Body of pancreas (tissue), 4 donors: ENCODE measurements around the gene LST1. TPM values are rescaled to one million over a fixed set of nuclear protein-coding genes. Genes with fewer than 3 reads are reported as not detected.
A peak's percentile ranks its signal among the peaks of the same experiment; 100 is the strongest.

ENCODE experiments used
- ATAC-seq: fragments of 150-250 bp; one replicate; pipeline ENCODE4 v1.9.1; 2016
- DNase-seq, 4 donors: peaks; one replicate each; pipeline ENCODE4 v3.0.0-alpha.2; 2019
- H3K27ac ChIP-seq, 4 donors: fragments of 200-600 bp; sonication (generic); 1 replicate in 3 of 4; 2 replicates in 1 of 4; pipeline versions ENCODE4 v1.5.1 to v1.6.1; 2016 to 2019; ENCODE audit warnings: mild to moderate bottlenecking in 1 of 4, mixed read lengths in 1 of 4, moderate library complexity in 1 of 4
- H3K27me3 ChIP-seq, 2 donors: fragments of 200-600 bp; sonication (generic); one replicate each; pipeline ENCODE4 v1.6.0; 2016; ENCODE audit warnings: mild to moderate bottlenecking in 1 of 2
- H3K36me3 ChIP-seq, 2 donors: fragments of 200-600 bp; sonication (generic); replicated peaks in 1 of 2; 2 replicates each; pipeline ENCODE4 v1.5.1; 2016; ENCODE audit warnings: low read depth in 2 of 2; ENCODE audit not compliant: insufficient read depth in 1 of 2
- H3K4me1 ChIP-seq: fragments of 200-600 bp; sonication (generic); one replicate; pipeline ENCODE4 v1.6.0; 2016
- H3K4me3 ChIP-seq, 2 donors: fragments of 200-600 bp; sonication (generic); 1 replicate in 1 of 2; 2 replicates in 1 of 2; pipeline ENCODE4 v1.5.1; 2016 to 2019
- H3K9me3 ChIP-seq, 3 donors: fragments of 200-600 bp; sonication (generic); 1 replicate in 2 of 3; 2 replicates in 1 of 3; pipeline ENCODE4 v1.5.1; 2016
- CTCF ChIP-seq, 7 experiments: fragments of 450-650 bp in 4 of 7; fragments of 200-600 bp in 3 of 7; sonication (generic) in 3 of 7; IDR thresholded peaks; one replicate each; pipeline ENCODE4 v1.5.1; 2016 to 2019; ENCODE audit warnings: antibody characterized with exemption in 7 of 7
- POLR2A ChIP-seq, 3 donors: fragments of 450-650 bp; IDR thresholded peaks; one replicate each; pipeline ENCODE4 v1.6.1; 2016; ENCODE audit warnings: antibody characterized with exemption in 3 of 3, mild to moderate bottlenecking in 2 of 3
- WGBS, 2 donors: methylation state at CpG; one replicate each; pipeline ENCODE4 v1.1.5; 2017; 5-methylcytosine and 5-hydroxymethylcytosine counted together
- intact Hi-C: fragments of 100-400 bp; cut with DNase I; formaldehyde crosslinking; loops from one replicate; pipeline ENCODE4 v1.15.1; 2023
- total RNA-seq, 2 donors: library from RNA; depleted of rRNA; stranded (reverse); fragments of >200 nt; gene quantifications; one replicate each; pipeline ENCODE4 v1.1.0, GENCODE V29; 2016

The LST1 gene
- total RNA-seq, 2 donors from 2014 or later, result 2.9 to 6.9 TPM

- peak overlapping the region in 3 of 4 donors; percentile 97 to 99 (median 98) for H3K27ac ChIP-seq
- intact Hi-C loops, result no loop called here
- 4% methylated on average over 15 of the region's 15 CpGs for WGBS, 2 donors
- TF ChIP-seq POLR2A (IDR thresholded peaks at IDR 0.05) (no peak), CTCF (IDR thresholded peaks at IDR 0.05) (no peak)
- no peak for DNase-seq
- peaks cover 15 to 31% of the 10 kb centered on the region in 2 donors for H3K36me3 ChIP-seq
- no peak for ATAC-seq
- peaks cover 23% of the 10 kb centered on the region for H3K4me1 ChIP-seq
- peak overlapping the region; percentile 52 to 93 for H3K4me3 ChIP-seq
- no peaks in the 10 kb centered on the region for H3K9me3 ChIP-seq
- H3K27me3 ChIP-seq, result no peaks in the 10 kb centered on the region
Observed at GRCh38 chr6:31621320-31621939, 35.4 kb downstream of the LST1 start.

DNA sequence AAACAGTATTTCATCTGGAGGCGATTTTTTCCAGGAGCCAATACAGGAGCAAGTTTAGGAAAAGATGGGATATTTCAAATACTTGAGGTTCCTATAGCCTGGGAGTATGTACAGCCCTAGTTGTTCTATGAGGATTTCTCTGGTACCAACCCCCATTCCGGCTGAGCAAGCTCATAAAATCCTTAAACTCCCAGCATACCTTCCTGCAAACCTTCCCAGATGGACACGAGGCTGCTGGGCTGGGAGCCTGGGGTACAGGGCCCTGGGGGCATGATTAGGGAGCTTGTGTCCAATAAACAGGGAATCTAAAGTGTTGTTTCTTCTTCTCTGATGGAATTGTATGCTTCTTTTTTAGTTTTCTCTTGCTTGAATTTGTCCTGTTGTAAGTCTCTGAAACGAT lies 35.9 kb downstream of the LST1 start:
- Histone ChIP-seq H3K4me3 (no peak overlapping the region), H3K36me3 (peaks cover 17 to 34% of the 10 kb centered on the region in 2 donors), H3K27me3 (no peaks in the 10 kb centered on the region), H3K4me1 (peaks cover 23% of the 10 kb centered on the region), H3K9me3 (no peaks in the 10 kb centered on the region), H3K27ac (peak overlapping the region in 3 of 4 donors; percentile 97 to 99 (median 98))
- DNase-seq (no peak), ATAC-seq (no peak)
- no peak for TF ChIP-seq POLR2A (IDR thresholded peaks at IDR 0.05)
- no peak for TF ChIP-seq CTCF (IDR thresholded peaks at IDR 0.05)
- intact Hi-C loops, result no loop called here
- WGBS, 2 donors, result 14 to 18% methylated on average over 4 of the region's 4 CpGs

DNA sequence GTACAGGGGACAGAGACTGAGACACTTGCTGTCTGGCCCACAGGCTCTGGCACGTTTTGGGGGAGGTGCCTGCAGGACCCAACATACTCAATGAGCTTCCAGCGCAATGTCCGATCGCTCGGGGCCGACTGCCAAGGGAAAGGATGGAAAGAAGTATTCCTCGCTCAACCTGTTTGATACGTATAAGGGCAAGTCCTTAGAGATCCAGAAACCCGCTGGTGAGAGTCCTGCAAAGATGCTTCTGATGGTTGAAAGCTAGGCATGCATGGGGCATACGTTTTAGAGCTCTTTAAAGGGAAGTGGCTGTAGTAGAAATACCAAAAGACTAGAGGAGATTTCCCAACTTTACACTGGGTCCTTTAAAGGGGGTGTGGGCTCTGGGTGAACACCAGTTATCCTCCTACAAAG lies 36.6 kb downstream of the LST1 start:
- Histone ChIP-seq H3K27ac (peak overlapping the region in 3 of 4 donors; percentile 97 to 99 (median 98)), H3K36me3 (peaks cover 17 to 36% of the 10 kb centered on the region in 2 donors), H3K4me1 (peaks cover 23% of the 10 kb centered on the region), H3K27me3 (no peaks in the 10 kb centered on the region), H3K4me3 (no peak overlapping the region), H3K9me3 (no peaks in the 10 kb centered on the region)
- intact Hi-C loops, result no loop called here
- no peak for TF ChIP-seq POLR2A (IDR thresholded peaks at IDR 0.05)
- TF ChIP-seq CTCF (IDR thresholded peaks at IDR 0.05), result no peak
- DNase-seq (peak in 3 of 4 donors; percentile 35 to 53 (median 47)), ATAC-seq (no peak)
- WGBS, 2 donors, result 29 to 38% methylated on average over 10 of the region's 10 CpGs

DNA sequence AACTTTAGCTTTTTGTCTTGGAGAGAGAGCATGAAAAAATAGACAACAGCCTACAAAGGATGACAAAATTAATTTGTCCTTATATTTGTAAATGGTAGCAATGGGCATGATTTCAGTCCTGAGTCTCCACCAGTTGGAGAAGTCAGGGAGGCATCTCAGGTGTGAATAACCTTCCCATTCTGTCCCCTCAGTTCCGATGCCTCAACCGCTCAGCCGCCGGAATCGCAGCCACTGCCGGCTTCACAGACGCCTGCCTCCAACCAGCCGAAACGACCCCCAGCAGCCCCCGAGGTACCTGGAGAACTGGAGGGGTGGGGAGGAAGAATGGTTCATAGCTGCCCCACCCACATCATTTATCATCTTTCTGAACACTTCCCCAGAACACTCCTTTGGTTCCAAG lies 38.0 kb downstream of the LST1 start:
- ATAC-seq (no peak), DNase-seq (no peak)
- peaks cover 23% of the 10 kb centered on the region for H3K4me1 ChIP-seq
- WGBS, 2 donors, result 86 to 88% methylated on average over 10 of the region's 10 CpGs
- TF ChIP-seq CTCF (IDR thresholded peaks at IDR 0.05) (no peak), POLR2A (IDR thresholded peaks at IDR 0.05) (no peak)
- no peaks in the 10 kb centered on the region for H3K27me3 ChIP-seq
- intact Hi-C loops, result no loop called here
- peaks cover 22 to 47% of the 10 kb centered on the region in 2 donors for H3K36me3 ChIP-seq
- no peaks in the 10 kb centered on the region for H3K9me3 ChIP-seq
- no peak overlapping the region for H3K27ac ChIP-seq
- H3K4me3 ChIP-seq, result no peak overlapping the region

DNA sequence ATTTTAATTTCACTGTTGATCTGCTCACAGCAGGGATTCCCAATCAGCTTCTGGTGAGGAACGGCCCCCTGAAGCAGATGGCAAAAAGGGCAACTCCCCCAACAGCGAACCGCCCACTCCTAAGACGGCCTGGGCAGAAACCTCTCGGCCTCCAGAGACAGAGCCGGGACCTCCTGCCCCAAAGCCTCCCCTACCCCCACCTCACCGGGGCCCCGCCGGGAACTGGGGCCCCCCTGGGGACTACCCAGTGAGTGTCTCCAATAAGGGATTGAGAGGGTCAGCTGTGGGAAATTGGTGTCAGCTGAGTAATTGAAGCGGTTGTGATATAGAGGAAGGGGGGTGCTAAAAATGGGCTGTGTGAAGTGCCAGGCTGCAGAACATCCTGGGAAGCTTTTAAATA lies 40.9 kb downstream of the LST1 start:
- Histone ChIP-seq H3K4me1 (peaks cover 11% of the 10 kb centered on the region), H3K27me3 (no peaks in the 10 kb centered on the region), H3K27ac (no peak overlapping the region), H3K4me3 (no peak overlapping the region), H3K36me3 (peaks cover 31 to 73% of the 10 kb centered on the region in 2 donors), H3K9me3 (no peaks in the 10 kb centered on the region)
- intact Hi-C loops, result no loop called here
- WGBS, 2 donors, result 83 to 94% methylated on average over 6 to 10 of the region's 10 CpGs
- no peak for ATAC-seq
- DNase-seq, result no peak
- no peak for TF ChIP-seq POLR2A (IDR thresholded peaks at IDR 0.05)
- TF ChIP-seq CTCF (IDR thresholded peaks at IDR 0.05), result no peak
